Type B pancreatic cell (in vitro differentiated cells): ENCODE data around the gene RPUSD4. TPM values are rescaled to one million over a fixed set of nuclear protein-coding genes. Genes with fewer than 3 reads are reported as not detected.

Source experiments
- DNase-seq: peaks from one replicate; pipeline ENCODE4 v3.0.0; 2021; ENCODE audit warnings: mixed read lengths; ENCODE audit not compliant: unreplicated experiment; ENCODE audit errors: extremely low spot score
- H3K27ac Mint-ChIP-seq: 2 replicates; pipeline ENCODE4 v1.8.0; 2021; ENCODE audit warnings: mild to moderate bottlenecking, mixed read lengths
- H3K27me3 Mint-ChIP-seq: 2 replicates; pipeline ENCODE4 v1.8.0; 2021; ENCODE audit warnings: mixed read lengths
- H3K36me3 Mint-ChIP-seq: 2 replicates; pipeline ENCODE4 v1.8.0; 2021; ENCODE audit warnings: mixed read lengths
- H3K4me1 Mint-ChIP-seq: one replicate; pipeline ENCODE4 v1.8.0; 2021; ENCODE audit warnings: mixed read lengths; ENCODE audit not compliant: unreplicated experiment
- H3K4me3 Mint-ChIP-seq: 2 replicates; pipeline ENCODE4 v1.8.0; 2021; ENCODE audit warnings: mild to moderate bottlenecking, mixed read lengths
- H3K9me3 Mint-ChIP-seq: 2 replicates; pipeline ENCODE4 v1.8.0; 2021; ENCODE audit warnings: mixed read lengths
- total RNA-seq: library from RNA; stranded (reverse); gene quantifications from 2 replicates; pipeline ENCODE4 v1.2.1, GENCODE V29; 2021; ENCODE audit warnings: low replicate concordance
- TF ChIP-seq, protein P1 (sequence below): fragments of 200-600 bp; sonication (generic); conservative IDR thresholded peaks from 2 replicates; pipeline ENCODE4 v1.5.0; 2021; ENCODE audit warnings: antibody characterized with exemption, mild to moderate bottlenecking

Gene RPUSD4
- total RNA-seq, 1 donor from 2014 or later = 41.7 TPM

DNA sequence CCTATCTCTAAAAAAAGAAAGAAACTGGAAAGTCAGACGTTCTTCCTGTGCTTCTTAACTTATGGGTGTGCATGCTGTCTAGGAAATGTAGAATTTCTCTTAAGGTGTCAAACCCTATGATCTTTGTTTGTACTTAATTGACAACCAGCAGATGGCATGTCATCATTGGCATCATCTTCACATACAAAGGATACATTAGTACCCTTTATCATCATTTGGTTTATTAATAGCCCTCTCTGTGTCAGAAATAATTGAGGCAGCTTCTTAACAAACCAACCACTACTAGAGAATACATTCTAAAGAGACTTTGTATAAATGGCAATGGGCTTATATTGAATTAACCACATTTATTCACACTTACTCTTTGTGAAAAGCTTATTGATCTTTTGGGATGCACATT lies 43.4 kb upstream of the RPUSD4 start:
- no peaks in the 10 kb centered on the region for H3K9me3 Mint-ChIP-seq
- TF ChIP-seq, protein P1, sequence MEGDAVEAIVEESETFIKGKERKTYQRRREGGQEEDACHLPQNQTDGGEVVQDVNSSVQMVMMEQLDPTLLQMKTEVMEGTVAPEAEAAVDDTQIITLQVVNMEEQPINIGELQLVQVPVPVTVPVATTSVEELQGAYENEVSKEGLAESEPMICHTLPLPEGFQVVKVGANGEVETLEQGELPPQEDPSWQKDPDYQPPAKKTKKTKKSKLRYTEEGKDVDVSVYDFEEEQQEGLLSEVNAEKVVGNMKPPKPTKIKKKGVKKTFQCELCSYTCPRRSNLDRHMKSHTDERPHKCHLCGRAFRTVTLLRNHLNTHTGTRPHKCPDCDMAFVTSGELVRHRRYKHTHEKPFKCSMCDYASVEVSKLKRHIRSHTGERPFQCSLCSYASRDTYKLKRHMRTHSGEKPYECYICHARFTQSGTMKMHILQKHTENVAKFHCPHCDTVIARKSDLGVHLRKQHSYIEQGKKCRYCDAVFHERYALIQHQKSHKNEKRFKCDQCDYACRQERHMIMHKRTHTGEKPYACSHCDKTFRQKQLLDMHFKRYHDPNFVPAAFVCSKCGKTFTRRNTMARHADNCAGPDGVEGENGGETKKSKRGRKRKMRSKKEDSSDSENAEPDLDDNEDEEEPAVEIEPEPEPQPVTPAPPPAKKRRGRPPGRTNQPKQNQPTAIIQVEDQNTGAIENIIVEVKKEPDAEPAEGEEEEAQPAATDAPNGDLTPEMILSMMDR = no peak

DNA sequence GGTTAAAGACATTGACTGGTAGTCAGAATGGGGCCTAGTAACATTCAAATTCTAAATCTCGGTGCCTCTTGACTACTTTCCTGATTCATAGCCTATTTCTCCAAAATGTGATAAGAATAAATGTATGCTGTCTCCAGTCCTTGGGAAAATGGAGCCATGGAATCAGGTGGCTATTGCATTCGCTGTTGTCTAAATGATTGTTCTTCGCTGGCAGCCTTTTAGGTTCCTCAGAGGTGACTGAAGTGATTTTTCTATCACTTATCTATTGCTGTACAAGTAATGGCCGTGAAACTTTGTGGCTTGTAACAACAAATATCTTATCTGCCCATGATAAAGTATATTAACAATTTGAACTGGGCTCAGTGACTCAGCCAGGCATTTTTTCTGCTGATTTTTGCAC lies 41.8 kb upstream of the RPUSD4 start:
- DNase-seq = no peak
- H3K4me1 Mint-ChIP-seq = no peaks in the 10 kb centered on the region

More for the DNA sequence above, 43.4 kb upstream of the RPUSD4 start:
- no peak overlapping the region for H3K4me3 Mint-ChIP-seq
- no peak for DNase-seq
- H3K27ac Mint-ChIP-seq = no peak overlapping the region
- no peaks in the 10 kb centered on the region for H3K4me1 Mint-ChIP-seq
- peaks cover 21% of the 10 kb centered on the region for H3K36me3 Mint-ChIP-seq
- H3K27me3 Mint-ChIP-seq = no peaks in the 10 kb centered on the region

DNA sequence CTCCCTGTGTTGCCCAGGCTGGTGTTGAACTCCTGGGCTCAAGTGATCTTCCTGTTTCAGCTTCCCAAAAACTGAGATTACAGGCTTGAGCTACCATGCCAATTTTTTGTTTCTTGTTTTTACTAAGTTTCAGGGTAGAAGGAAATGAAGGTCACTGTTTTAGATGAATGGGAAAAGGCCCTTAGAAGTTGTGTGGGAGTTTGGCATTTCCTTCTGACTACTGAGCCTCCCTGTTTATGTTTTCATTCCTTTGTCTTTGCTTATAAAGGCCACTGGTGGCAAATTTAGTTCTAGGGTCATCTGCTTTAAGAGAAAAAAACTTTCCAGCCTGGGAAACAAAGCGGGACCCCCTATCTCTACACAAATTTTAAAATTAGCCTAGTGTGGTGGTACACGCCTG lies 35.2 kb upstream of the RPUSD4 start:
- Mint-ChIP-seq H3K9me3 (no peaks in the 10 kb centered on the region), H3K27me3 (no peaks in the 10 kb centered on the region), H3K4me3 (no peak overlapping the region), H3K27ac (no peak overlapping the region), H3K4me1 (no peaks in the 10 kb centered on the region), H3K36me3 (peaks cover 25% of the 10 kb centered on the region)
- no peak for DNase-seq
- TF ChIP-seq, protein P1 = no peak

More for the DNA sequence above, 41.8 kb upstream of the RPUSD4 start:
- no peaks in the 10 kb centered on the region for H3K9me3 Mint-ChIP-seq
- TF ChIP-seq, protein P1 = no peak
- no peak overlapping the region for H3K4me3 Mint-ChIP-seq
- H3K27me3 Mint-ChIP-seq = no peaks in the 10 kb centered on the region
- H3K27ac Mint-ChIP-seq = no peak overlapping the region
- H3K36me3 Mint-ChIP-seq = peaks cover 25% of the 10 kb centered on the region

DNA sequence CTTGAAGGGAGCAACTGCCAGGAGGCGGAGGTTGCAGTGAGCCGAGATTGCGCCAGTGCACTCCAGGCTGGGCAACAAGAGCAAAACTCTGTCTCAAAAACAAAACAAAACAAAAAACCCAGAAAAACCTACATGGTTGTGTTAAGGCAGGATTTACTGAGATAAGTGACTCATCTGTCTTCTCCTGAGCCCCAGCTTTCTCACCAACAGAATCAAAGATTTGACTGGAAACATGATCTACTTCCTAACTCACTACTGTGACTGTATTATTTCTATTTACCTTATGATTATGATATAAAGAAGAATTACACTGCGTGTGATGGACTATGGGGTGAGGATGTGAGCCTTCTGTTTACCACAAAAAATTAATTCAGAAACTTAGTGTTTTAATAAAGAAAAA lies 21.9 kb upstream of the RPUSD4 start:
- H3K27ac Mint-ChIP-seq = no peak overlapping the region
- H3K27me3 Mint-ChIP-seq = no peaks in the 10 kb centered on the region
- H3K36me3 Mint-ChIP-seq = peaks cover 17% of the 10 kb centered on the region
- no peak overlapping the region for H3K4me3 Mint-ChIP-seq
- no peak for DNase-seq
- no peaks in the 10 kb centered on the region for H3K4me1 Mint-ChIP-seq
- H3K9me3 Mint-ChIP-seq = no peaks in the 10 kb centered on the region
- TF ChIP-seq, protein P1 = no peak

DNA sequence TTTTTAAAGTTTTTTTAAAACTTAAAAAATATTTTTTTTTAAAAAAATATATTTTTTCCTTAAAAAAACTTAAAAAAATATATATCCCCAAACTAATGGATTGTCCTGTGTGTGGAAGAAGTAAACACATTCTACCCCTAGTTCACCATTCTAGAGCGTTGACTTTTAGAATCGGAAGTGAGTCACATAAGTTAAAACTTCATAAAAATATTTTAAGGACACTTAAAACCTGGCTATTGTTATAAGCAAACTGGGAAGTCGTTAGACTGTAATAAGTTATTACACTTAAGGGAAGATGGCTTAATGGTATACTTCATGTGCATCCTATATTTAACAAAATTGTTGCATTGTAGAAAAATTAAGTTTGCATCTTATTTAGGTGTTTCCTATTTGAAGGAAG lies 21.2 kb upstream of the RPUSD4 start:
- no peak overlapping the region for H3K27ac Mint-ChIP-seq
- no peak for DNase-seq
- TF ChIP-seq, protein P1 = no peak
- no peaks in the 10 kb centered on the region for H3K9me3 Mint-ChIP-seq
- H3K27me3 Mint-ChIP-seq = no peaks in the 10 kb centered on the region
- H3K4me3 Mint-ChIP-seq = no peak overlapping the region
- H3K4me1 Mint-ChIP-seq = no peaks in the 10 kb centered on the region
- H3K36me3 Mint-ChIP-seq = peaks cover 17% of the 10 kb centered on the region
